Progenitor cell of endocrine pancreas (in vitro differentiated cells): ENCODE results near the gene MTCH1. TPM values are rescaled to one million over a fixed set of nuclear protein-coding genes. Genes with fewer than 3 reads are reported as not detected.

Source experiments
- DNase-seq: peaks from one replicate; pipeline ENCODE4 v3.0.0; 2021; ENCODE audit warnings: low spot score; ENCODE audit not compliant: unreplicated experiment
- H3K27ac Mint-ChIP-seq: 2 replicates; pipeline ENCODE4 v1.8.0; 2021; ENCODE audit warnings: mild to moderate bottlenecking, moderate library complexity, mixed read lengths
- H3K27me3 Mint-ChIP-seq: 2 replicates; pipeline ENCODE4 v1.8.0; 2021; ENCODE audit warnings: mixed read lengths
- H3K36me3 Mint-ChIP-seq: 2 replicates; pipeline ENCODE4 v1.8.0; 2022; ENCODE audit warnings: mixed read lengths; ENCODE audit not compliant: insufficient read depth
- H3K4me1 Mint-ChIP-seq: 2 replicates; pipeline ENCODE4 v1.8.0; 2021; ENCODE audit warnings: low read depth, mixed read lengths
- H3K4me3 Mint-ChIP-seq: 2 replicates; pipeline ENCODE4 v1.8.0; 2021; ENCODE audit warnings: low read depth, mild to moderate bottlenecking, moderate library complexity, mixed read lengths
- H3K9me3 Mint-ChIP-seq: 2 replicates; pipeline ENCODE4 v1.8.0; 2021; ENCODE audit warnings: low read depth, mixed read lengths
- CTCF ChIP-seq: fragments of 200-600 bp; sonication (generic); IDR thresholded peaks from one replicate; pipeline ENCODE4 v1.5.0; 2021; ENCODE audit warnings: antibody characterized with exemption, mild to moderate bottlenecking; ENCODE audit not compliant: unreplicated experiment
- total RNA-seq: library from RNA; stranded (reverse); gene quantifications from 2 replicates; pipeline ENCODE4 v1.2.1, GENCODE V29; 2021

The MTCH1 gene
- total RNA-seq, 1 donor from 2014 or later = 145 TPM

GRCh38 chr6:36934901-36935300 is 51.1 kb downstream of the MTCH1 start:
- H3K9me3 Mint-ChIP-seq = no peaks in the 10 kb centered on the region
- no peaks in the 10 kb centered on the region for H3K36me3 Mint-ChIP-seq

DNA sequence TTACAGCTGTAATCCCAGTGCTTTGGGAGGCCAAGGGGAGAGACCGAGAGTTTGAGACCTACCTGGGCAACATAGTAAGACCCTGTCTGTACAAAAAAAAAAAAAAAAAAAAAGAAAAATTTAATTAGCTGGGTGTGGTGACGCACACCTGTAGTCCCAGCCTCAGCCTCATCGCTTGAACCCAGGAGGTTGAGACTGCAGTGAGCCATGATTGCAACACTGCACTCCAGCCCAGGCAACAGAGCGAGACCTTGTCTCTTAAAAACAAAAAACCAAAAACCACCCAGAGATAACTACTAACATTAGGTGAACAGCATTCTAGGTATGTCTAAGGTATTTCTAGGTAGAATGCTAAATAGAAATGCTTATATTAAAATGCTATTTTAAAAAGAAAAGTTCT is 52.5 kb downstream of the MTCH1 start:
- DNase-seq = no peak
- TF ChIP-seq CTCF = no peak
- Mint-ChIP-seq H3K27me3 (peaks cover 12% of the 10 kb centered on the region), H3K4me1 (peaks cover 4% of the 10 kb centered on the region), H3K9me3 (no peaks in the 10 kb centered on the region), H3K4me3 (no peak overlapping the region), H3K27ac (no peak overlapping the region), H3K36me3 (no peaks in the 10 kb centered on the region)

More at GRCh38 chr6:36934901-36935300, 51.1 kb downstream of the MTCH1 start:
- peaks cover 12% of the 10 kb centered on the region for H3K27me3 Mint-ChIP-seq
- H3K4me3 Mint-ChIP-seq = no peak overlapping the region
- H3K4me1 Mint-ChIP-seq = peaks cover 3% of the 10 kb centered on the region
- no peak for DNase-seq
- no peak overlapping the region for H3K27ac Mint-ChIP-seq
- no peak for TF ChIP-seq CTCF

GRCh38 chr6:36933102-36933501 is 52.9 kb downstream of the MTCH1 start:
- Mint-ChIP-seq H3K4me1 (peaks cover 4% of the 10 kb centered on the region), H3K36me3 (no peaks in the 10 kb centered on the region), H3K27me3 (peaks cover 12% of the 10 kb centered on the region), H3K4me3 (no peak overlapping the region), H3K27ac (no peak overlapping the region), H3K9me3 (no peaks in the 10 kb centered on the region)
- TF ChIP-seq CTCF = no peak
- DNase-seq = no peak

DNA sequence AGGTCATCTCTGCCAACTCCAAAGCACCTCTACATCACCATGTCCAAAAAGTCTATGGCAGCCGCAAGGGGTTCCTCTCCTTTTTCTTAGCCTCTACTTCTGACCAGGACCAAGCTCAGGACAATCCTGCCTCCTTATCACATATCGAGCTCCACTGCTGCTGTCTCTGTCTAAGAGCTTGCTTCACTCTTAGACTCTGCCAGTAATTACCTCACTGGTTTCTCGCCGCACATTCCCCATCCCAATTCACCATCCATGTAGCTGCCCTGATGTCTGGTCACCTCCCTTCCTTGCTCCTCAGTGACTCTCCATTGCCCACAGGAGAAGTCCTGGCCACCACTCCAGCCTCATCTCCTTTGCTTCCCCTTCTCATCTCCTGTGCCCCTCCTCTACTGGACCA is 55.5 kb downstream of the MTCH1 start:
- DNase-seq = no peak
- peaks cover 4% of the 10 kb centered on the region for H3K4me1 Mint-ChIP-seq
- no peaks in the 10 kb centered on the region for H3K36me3 Mint-ChIP-seq
- H3K27ac Mint-ChIP-seq = no peak overlapping the region
- H3K27me3 Mint-ChIP-seq = peaks cover 11% of the 10 kb centered on the region
- no peak overlapping the region for H3K4me3 Mint-ChIP-seq
- no peaks in the 10 kb centered on the region for H3K9me3 Mint-ChIP-seq
- TF ChIP-seq CTCF = no peak

- peaks cover 4% of the 10 kb centered on the region for H3K4me1 Mint-ChIP-seq
- peaks cover 6% of the 10 kb centered on the region for H3K27me3 Mint-ChIP-seq
- no peak overlapping the region for H3K4me3 Mint-ChIP-seq
- peaks cover 1% of the 10 kb centered on the region for H3K36me3 Mint-ChIP-seq
- no peaks in the 10 kb centered on the region for H3K9me3 Mint-ChIP-seq
- no peak for TF ChIP-seq CTCF
- no peak overlapping the region for H3K27ac Mint-ChIP-seq
- DNase-seq = no peak
Measured at GRCh38 chr6:36929607-36930006, 56.4 kb downstream of the MTCH1 start.
